DMS53 treated with DMSO at 0.1 percent for 48 hours (cell line): ENCODE results near the gene GLMP.

Experiments
- DNase-seq: peaks from one replicate; lab custom pipeline; 2025; ENCODE audit not compliant: unreplicated experiment; lab: John Stamatoyannopoulos, UW

Gene GLMP

GRCh38 chr1:156251527-156251926 lies 44.0 kb downstream of the GLMP start:
- no peak for DNase-seq

DNA sequence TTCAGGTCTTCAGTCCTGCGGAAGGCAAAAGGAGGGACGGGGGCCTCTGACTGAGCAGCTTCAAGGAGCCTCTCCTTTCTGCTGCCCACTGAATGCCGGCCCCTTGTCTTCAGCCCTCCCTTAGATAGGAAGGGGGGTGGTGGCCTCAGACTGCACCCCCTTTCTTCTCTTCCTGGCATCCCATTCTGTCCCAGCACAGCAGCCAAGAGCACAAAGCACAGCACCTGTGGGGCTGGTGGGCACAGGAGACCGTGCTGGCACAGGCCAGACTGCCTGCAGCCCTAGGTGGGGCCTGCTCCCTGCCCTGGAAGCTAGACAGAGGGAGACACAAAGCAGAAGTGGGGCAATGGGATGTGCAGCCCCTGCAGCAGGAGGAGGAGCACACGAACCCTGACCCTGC lies 45.9 kb downstream of the GLMP start:
- no peak for DNase-seq

DNA sequence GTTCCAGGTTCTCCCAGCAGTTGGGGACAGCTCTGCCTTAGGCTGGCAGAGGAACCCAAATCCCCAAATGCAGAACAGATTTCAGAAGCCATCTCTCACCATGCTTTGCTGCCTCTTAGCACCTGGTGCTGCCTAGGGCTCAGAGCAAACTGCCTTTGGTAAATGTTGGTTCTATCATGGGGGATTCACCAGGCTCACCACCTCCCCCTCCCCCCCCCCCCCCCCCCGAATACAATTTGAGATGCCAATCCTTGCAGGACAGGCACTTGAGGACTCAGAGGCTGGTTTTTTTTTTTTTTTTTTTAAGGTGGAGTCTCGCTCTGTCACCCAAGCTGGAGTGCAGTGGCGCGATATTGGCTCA lies 47.2 kb downstream of the GLMP start:
- DNase-seq: no peak

DNA sequence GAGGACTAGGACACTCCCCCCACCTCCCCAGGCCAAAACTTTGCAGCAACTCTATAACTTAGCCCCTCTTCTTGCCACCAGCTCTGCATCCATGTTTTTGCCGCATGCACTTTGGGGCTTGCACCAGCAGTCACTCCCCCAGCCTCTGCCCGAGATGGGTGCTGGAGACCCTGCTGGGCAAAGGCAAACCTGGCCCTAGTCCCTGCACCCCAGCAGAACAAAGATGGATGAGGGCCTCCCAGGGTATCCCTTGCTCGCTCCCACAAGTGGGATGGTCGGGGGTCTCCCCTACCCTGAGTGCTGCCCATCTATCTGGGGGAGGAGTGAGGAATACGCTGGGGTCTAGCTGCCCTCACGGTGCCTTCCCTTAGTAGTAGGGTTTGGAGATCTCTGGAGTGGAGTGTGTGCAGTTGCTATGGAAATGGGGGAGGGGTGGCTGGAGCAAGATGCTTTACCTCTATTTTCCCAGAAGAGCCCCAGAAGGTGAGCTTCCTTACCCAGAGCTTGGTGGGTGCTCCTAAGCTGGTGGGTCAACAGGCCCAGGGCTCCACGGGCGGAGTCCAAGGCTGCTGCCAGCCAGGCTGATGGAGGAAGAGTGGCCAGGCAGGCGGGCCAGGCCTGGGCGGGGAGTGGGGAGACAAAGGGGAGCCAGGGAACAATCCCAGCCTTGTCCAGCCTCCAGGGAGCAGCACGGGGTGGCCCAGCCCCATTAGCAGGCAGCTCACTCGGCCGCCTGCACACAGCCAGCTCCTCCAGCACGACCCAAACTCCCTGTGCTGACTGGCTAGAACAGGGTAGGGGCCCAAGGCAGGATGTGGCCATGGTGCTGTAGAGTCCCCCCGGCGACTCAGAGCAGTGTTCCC lies 47.8 kb downstream of the GLMP start, which contains the start of gene PAQR6:
PAQR6 (minus strand) TSS at position 597 of the 863 bp plus-strand sequence. CDS start 1,325 bp downstream, outside the sequence.
- no peak for DNase-seq

DNA sequence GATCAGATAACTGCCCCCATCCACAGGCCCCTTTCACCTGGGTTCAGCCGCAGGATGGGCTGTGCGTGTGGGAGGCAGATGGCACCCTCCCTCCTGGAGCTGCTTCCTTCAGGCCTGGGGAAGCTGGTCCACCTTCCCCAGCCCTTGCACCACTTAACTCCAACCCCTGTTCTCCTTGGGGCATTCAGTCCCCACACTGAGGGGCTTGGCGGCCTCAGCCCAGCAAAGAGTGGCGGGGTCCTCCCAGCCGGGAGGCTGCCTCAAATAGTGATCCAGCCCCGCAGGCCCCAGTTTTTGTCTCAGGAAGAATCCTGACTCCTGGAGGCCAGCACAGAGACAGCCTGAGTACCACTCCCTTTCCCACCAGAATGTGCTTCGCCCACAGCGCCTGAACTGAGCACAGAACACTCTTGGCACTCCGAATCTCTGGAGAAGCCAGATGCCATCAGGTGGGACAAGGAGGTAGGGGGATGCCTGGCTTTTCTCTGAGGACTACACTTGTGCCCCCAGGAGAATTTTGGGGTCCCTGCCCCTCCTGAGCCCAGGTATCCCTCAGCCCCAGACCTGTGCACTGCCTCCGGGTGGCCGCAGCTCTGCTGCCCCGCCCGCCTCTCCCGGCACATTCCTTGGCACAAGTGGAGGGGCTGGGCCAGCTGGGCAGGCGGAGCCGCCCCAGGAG lies 48.6 kb downstream of the GLMP start:
- no peak for DNase-seq

DNA sequence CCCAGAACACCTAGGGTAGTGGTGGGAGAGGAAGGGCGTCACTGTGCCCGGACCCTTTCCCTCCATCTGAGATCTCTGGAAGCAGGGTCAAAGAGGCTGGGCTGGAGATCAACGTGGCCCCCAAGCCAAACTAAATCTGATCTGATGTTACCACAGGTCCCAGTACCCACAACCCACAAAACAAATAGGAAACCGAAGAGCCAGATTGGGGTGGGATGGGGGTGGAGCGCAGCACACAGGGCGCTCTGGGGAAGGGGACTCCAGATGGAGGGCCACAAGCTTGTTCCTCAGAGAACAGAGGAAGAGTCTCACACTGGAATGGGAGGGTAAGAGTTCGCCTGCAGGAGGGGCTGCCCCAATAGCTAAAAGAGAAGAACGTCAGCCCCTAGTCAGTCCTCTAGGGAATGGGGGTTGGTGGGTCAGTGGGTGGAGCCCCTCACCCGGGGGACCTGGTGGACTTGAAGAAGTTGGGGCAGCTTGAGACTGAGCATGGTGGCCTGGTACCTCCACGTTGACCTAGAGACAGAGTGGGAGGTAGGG lies 49.2 kb downstream of the GLMP start:
- no peak for DNase-seq

- DNase-seq: peak; percentile 47
Measured at GRCh38 chr1:156245451-156246232, 49.8 kb downstream of the GLMP start.

DNA sequence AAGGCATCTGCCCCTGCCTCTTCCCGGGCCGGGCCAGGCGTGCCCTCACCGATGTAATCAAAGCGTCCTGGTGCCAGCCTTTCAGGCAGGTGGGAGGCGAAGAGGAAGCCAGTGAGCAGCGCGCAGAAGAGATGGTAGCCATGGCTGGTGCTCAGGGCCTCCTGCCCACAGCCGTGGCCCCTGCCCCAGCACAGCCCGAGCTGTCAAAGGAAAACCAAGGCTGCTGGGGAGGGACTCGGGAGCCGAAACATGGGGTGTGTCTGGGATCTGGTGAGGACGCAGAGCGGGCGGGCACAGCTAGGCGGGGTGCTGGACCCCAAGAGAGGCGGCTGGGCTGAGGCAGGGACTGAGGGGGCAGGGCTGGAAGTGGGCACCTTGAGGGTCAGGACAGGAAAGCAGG lies 50.8 kb downstream of the GLMP start:
- DNase-seq: no peak

GRCh38 chr1:156244126-156244525 lies 51.4 kb downstream of the GLMP start:
- DNase-seq: no peak

GRCh38 chr1:156242738-156243137 lies 52.7 kb downstream of the GLMP start:
- no peak for DNase-seq
